Lower lobe of right lung (tissue), 2 donors: ENCODE measurements around the gene SULT4A1. TPM values are rescaled to one million over a fixed set of nuclear protein-coding genes. Genes with fewer than 3 reads are reported as not detected.

Experiments used
- ATAC-seq, 2 donors: fragments of 200-7000 bp; cut with Tn5 transposase; one replicate each; pipeline ENCODE4 v1.9.1; 2020 to 2022; ENCODE audit warnings: mild to moderate bottlenecking in 2 of 2, moderate library complexity in 2 of 2
- DNase-seq: peaks from one replicate; pipeline ENCODE4 v3.0.0-alpha.2; 2020
- H3K27ac ChIP-seq: fragments of 200-600 bp; one replicate; pipeline ENCODE4 v1.8.0; 2022
- H3K27me3 ChIP-seq: fragments of 200-600 bp; one replicate; pipeline ENCODE4 v1.8.0; 2022; ENCODE audit warnings: low read depth
- H3K36me3 ChIP-seq: fragments of 200-600 bp; one replicate; pipeline ENCODE4 v1.8.0; 2022; ENCODE audit warnings: mild to moderate bottlenecking
- H3K4me1 ChIP-seq: fragments of 200-600 bp; one replicate; pipeline ENCODE4 v1.8.0; 2022
- H3K4me3 ChIP-seq: fragments of 200-600 bp; one replicate; pipeline ENCODE4 v1.8.0; 2022; ENCODE audit warnings: mild to moderate bottlenecking
- H3K9me3 ChIP-seq: fragments of 200-600 bp; one replicate; pipeline ENCODE4 v1.8.0; 2022
- intact Hi-C: fragments of 100-400 bp; cut with DNase I; formaldehyde crosslinking; loops from one replicate; pipeline ENCODE4 v1.11.0; 2022
- total RNA-seq: library from RNA; stranded (reverse); fragmentation: NEBNext Ultra II Directional; extraction: Animal tissue kit (Norgen Biotek cat#: 25700); gene quantifications from one replicate; pipeline ENCODE4 v1.2.1, GENCODE V29; 2021
- TF ChIP-seq, protein P1 (sequence below): fragments of 200-600 bp; IDR thresholded peaks from one replicate; pipeline ENCODE4 v1.8.0; 2022; ENCODE audit warnings: antibody characterized with exemption, mild to moderate bottlenecking
- donor health status: DM: no; HTN: yes; CAD: no; lungs with severe emphysema.

SULT4A1 gene
- total RNA-seq, 1 donor from 2014 or later = not detected

GRCh38 chr22:43885319-43885671, 23.0 kb upstream of the SULT4A1 start:
- intact Hi-C loops = no loop called here
- DNase-seq (no peak), ATAC-seq (no peak)
- no peak overlapping the region for H3K4me3 ChIP-seq
- no peaks in the 10 kb centered on the region for H3K36me3 ChIP-seq
- H3K27me3 ChIP-seq = peaks cover 41% of the 10 kb centered on the region
- TF ChIP-seq, protein P1, sequence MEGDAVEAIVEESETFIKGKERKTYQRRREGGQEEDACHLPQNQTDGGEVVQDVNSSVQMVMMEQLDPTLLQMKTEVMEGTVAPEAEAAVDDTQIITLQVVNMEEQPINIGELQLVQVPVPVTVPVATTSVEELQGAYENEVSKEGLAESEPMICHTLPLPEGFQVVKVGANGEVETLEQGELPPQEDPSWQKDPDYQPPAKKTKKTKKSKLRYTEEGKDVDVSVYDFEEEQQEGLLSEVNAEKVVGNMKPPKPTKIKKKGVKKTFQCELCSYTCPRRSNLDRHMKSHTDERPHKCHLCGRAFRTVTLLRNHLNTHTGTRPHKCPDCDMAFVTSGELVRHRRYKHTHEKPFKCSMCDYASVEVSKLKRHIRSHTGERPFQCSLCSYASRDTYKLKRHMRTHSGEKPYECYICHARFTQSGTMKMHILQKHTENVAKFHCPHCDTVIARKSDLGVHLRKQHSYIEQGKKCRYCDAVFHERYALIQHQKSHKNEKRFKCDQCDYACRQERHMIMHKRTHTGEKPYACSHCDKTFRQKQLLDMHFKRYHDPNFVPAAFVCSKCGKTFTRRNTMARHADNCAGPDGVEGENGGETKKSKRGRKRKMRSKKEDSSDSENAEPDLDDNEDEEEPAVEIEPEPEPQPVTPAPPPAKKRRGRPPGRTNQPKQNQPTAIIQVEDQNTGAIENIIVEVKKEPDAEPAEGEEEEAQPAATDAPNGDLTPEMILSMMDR = no peak
- H3K4me1 ChIP-seq = no peaks in the 10 kb centered on the region
- no peaks in the 10 kb centered on the region for H3K9me3 ChIP-seq
- no peak overlapping the region for H3K27ac ChIP-seq

DNA sequence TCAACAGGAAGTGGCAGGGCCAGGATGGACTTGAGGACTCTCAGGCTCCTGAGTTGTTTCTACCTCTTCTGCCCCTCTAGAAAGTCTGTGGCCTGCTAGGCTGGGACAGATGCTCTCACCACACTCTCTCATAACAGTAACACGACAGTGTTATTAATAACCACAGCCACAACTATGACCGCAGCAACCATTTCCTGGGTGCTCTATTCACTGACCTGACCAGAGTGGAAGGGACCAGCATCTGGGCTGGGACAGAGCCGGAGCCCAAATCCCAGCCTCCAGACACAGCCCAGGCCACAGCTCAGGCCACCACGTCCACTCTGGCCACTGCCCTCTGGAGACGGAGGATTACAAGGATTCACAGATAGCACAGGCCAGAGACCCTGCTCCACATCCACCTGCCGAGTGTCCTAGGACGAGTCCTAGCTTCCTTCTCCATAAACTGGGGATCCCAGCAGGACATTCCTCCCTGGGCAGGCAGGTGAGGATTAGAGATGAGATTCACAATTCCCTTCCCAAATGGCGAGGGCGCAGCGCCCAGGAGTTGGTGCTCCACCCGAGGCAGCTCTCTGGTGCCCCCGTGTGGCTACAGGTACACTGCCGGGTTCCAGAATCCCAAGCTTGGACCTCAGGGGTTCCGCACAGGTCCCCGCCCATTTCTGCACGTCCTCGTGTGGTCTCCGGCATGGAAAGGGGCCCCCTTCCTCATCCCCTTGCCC, 22.4 kb upstream of the SULT4A1 start:
- TF ChIP-seq, protein P1 = peak; percentile 76
- peaks cover 36% of the 10 kb centered on the region for H3K27me3 ChIP-seq
- H3K4me1 ChIP-seq = no peaks in the 10 kb centered on the region
- no peaks in the 10 kb centered on the region for H3K9me3 ChIP-seq
- peak; percentile 65 for DNase-seq
- no peak overlapping the region for H3K27ac ChIP-seq
- intact Hi-C loops = no loop called here
- peak; percentile 26 to 52 for ATAC-seq
- no peak overlapping the region for H3K4me3 ChIP-seq
- H3K36me3 ChIP-seq = no peaks in the 10 kb centered on the region

- Histone ChIP-seq H3K4me3 (no peak overlapping the region), H3K27me3 (peaks cover 28% of the 10 kb centered on the region), H3K36me3 (no peaks in the 10 kb centered on the region), H3K9me3 (no peaks in the 10 kb centered on the region), H3K27ac (no peak overlapping the region), H3K4me1 (no peaks in the 10 kb centered on the region)
- DNase-seq (no peak), ATAC-seq (no peak)
- intact Hi-C loops = no loop called here
- TF ChIP-seq, protein P1 = no peak
These were observed 21.6 kb upstream of the SULT4A1 start for GRCh38 chr22:43883719-43884415.

- Histone ChIP-seq H3K4me3 (no peak overlapping the region), H3K27me3 (peaks cover 28% of the 10 kb centered on the region), H3K9me3 (no peaks in the 10 kb centered on the region), H3K36me3 (no peaks in the 10 kb centered on the region), H3K27ac (no peak overlapping the region), H3K4me1 (no peaks in the 10 kb centered on the region)
- intact Hi-C loops = no loop called here
- TF ChIP-seq, protein P1 = peak; percentile 45
- peak; percentile 35 to 44 for ATAC-seq
- DNase-seq = no peak
These were observed 20.8 kb upstream of the SULT4A1 start for GRCh38 chr22:43883012-43883661.

GRCh38 chr22:43882122-43882767, 19.9 kb upstream of the SULT4A1 start:
- ATAC-seq (no peak), DNase-seq (no peak)
- Histone ChIP-seq H3K27ac (no peak overlapping the region), H3K4me3 (no peak overlapping the region), H3K4me1 (no peaks in the 10 kb centered on the region), H3K27me3 (peaks cover 22% of the 10 kb centered on the region), H3K9me3 (no peaks in the 10 kb centered on the region), H3K36me3 (no peaks in the 10 kb centered on the region)
- TF ChIP-seq, protein P1 = no peak
- intact Hi-C loops = no loop called here
